ENCODE data around the gene GALNT10.

- TF ChIP-seq CTCF (IDR thresholded peaks at IDR 0.05), result peak in 3 of 4 experiments; percentile 6 to 49 (median 44)
- no peak for TF ChIP-seq POLR2A (IDR thresholded peaks at IDR 0.05)
These were observed 526 bp upstream of the GALNT10 start for GRCh38 chr5:154189819-154190594.

Measured in uterus (tissue), 2 donors.